Measurements from ENCODE around the gene PRSS21.

Gene PRSS21

GRCh38 chr16:2826591-2827373 is 9.7 kb downstream of the PRSS21 start:
- no peak for DNase-seq

DNA sequence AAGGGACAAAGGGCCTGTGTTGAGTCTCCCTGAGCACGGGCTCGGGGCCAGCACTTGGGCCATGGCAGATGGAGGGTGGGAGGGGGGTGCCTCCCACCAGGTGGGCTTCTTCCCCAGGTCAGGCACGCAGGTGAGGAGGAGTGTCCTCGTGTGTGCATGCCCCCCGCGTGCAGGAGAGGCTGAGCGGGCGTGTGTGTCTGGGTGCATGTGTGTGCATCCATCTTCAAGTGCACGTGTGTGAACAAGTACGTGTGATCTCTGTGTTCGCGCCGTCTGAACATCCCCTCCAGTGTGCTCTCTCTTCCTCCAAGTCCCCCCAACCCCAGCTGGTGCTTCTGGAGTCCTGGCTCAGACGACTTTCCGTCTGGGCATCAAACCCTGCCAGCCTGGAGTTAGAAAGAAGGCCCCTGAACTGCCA is 10.3 kb downstream of the PRSS21 start:
- no peak for DNase-seq

GRCh38 chr16:2827831-2828520 is 10.9 kb downstream of the PRSS21 start:
- DNase-seq, result no peak

DNA sequence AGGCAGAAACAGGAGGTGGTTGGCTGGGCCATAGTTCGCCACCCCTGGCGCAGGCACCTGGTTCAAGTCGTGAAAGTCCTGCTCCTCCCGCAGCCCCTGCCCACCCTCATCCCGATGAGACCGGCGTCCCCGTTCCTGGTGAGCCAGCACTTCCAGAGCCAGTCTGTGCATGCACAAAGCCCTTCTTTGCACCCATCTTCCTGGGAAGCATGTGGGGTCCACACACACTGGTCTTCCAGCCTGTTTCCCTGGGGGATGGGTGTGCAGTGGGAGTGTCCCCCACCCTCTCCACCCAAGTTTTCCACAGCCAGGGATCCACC is 11.4 kb downstream of the PRSS21 start:
- DNase-seq, result no peak

DNA sequence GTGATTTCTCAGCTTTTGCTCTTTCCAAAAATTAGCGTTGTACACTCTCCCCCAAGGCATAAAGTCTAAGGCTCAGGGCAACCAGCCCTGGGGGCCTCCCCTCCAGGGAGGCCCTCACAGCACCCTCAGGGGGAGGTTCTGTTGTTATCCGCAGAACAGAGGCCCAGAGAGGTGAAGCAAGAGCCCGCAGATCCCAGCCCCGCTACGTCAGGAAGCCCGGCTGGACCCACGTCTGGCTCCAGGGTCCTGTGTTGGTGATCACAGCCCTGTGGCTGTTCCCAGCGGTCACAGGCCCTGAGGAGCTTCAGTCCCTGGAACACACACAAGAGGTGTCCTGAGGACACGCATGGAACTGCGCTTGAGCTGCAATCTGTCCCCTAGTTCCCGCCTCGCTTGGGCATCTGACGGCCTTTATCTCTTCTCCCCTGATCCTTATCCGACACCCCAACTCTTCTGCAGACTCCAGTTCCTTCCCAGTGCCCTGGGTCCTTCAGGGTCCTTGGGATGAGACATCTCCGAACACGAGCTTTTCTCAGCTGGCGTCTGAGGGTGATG is 11.9 kb downstream of the PRSS21 start:
- no peak for DNase-seq

GRCh38 chr16:2829501-2830354 is 12.7 kb downstream of the PRSS21 start, which contains the start of gene ZG16B:
Gene ZG16B (plus strand): TSS chr16:2830303. CDS start chr16:2830442, 139 bp downstream.
- DNase-seq, result no peak

DNA sequence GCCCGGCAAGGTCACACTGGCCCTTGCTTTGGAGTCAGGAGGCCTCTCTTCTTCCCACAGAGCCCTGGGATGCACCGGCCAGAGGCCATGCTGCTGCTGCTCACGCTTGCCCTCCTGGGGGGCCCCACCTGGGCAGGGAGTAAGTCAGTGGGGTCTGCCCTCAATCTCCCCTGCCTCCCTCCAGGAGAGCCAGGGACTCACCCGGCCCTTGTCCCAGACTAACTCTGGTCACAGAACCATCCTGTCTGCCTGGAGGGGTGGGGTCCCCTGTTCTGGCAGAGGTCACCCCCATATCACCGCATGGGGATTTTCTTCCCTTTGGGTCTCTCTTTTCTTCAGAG is 13.3 kb downstream of the PRSS21 start:
- DNase-seq, result no peak

GRCh38 chr16:2831203-2831602 is 14.2 kb downstream of the PRSS21 start:
- no peak for DNase-seq

- no peak for DNase-seq
Observed at GRCh38 chr16:2833776-2834175, 16.7 kb downstream of the PRSS21 start.

DNA sequence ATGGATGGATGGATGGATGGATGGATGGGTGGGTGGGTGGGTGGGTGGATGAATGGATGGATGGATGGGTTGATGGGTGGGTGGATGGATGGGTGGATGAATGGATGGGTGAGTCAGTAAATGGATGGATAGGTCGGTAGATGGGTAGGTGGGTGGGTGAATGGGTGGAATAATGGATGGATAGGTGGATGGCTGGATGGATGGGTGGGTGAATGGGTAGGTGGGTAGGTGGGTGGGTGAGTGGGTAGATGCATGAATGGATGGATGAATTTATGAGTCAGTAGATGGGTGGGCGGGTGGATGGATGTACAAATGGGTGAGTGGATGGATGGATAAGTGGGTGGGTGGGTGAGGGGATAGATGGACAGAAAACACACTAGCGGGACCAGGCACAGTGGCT is 17.9 kb downstream of the PRSS21 start:
- no peak for DNase-seq

DNA sequence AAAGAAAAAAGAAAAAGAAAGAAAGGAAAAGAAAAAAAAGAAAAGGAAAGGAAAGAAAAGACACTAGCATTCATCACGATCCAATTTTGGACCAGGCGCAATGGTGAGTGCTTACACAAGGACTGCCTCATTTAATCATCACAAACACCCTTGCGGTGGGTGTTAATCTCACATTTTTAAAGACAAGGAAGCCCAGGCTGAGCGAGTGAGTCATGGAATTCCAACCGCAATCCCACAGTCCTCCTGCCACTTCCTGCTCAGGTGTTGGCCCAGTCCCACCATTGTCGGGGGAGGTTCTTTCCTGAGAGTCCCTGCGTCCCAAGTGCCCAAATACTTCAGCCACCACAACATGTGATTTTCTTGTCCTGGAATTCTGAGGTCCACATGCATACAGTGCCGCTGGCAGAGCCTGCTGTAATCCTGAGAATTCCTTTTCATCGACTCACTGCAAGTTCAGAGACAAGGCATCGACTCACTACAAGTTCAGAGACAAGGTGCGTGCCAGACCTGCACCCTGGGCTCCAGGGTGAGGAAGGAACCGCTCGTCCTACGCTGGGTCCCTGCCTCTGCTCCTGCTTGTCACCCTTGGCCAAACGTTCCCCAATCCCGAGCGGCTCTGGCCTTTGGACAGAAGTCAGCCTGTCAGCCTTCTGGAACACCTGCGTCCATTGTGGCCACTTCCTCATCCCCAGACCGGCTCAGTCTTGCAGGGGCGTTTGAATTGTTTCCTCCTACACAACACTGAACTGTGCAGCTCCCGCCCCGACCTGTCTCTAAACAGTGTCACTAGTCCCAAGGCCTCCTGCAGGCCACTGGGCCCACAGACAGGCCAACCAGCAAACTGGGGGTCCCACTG is 18.8 kb downstream of the PRSS21 start:
- DNase-seq, result no peak

GRCh38 chr16:2836646-2837508 is 19.8 kb downstream of the PRSS21 start:
- no peak for DNase-seq

DNA sequence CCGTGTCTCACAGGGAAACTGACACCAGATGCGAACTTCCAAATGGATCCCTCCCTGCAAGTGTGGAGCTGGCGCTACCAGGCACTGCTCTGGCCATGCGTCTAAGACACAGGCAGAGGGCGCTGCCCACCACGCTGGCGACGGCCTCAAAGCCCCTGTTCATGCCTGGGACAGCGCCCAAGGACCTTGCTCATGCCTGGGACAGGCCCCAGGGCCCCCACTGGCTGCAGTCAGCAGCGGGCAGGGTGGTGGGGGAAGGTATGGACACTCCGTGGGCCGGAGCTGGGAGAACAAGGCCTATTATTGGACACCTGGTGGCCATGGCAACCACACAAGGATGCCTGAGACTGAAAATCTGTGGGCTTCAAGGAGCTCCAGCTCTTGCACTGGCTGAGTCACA is 21.9 kb downstream of the PRSS21 start:
- no peak for DNase-seq

- no peak for DNase-seq
Observed at GRCh38 chr16:2839650-2840450, 22.8 kb downstream of the PRSS21 start.

GRCh38 chr16:2840914-2841313 is 23.9 kb downstream of the PRSS21 start:
- no peak for DNase-seq

DNA sequence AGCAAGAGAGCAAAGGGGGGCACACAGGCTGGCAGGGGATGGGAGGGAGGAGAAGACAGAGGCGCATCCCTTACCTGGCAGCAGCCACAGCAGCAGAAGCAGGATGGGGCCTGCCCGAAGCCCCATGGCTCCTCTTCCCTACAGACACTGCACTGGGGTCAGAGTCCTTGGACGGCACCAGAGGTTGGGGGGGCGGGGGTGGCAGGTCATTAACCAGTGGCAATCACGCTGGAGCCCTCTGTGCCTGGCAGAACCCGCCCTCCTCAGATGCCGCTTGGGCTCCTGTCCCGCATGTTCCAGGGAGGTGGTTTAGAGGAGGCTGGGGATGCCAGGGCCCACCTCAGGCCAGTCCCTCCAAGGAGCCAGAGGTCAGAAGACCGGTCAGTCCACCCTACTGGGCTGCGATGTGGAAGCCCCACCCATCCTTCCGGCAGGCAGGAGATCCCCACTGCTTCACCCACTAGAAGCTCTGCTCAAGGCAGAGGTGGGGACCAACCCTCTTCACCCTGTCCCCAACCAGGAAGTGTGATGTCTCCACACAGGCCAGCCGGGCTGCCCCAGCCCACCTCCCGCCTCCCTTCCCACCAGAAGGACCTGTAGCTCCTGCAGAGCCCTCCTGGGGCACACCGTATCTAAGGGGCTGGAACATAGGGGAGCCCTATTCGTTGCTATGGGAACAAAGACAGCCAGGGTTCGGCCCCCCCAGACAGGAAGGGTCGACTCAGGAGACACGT is 24.7 kb downstream of the PRSS21 start:
- DNase-seq, result no peak

DNA sequence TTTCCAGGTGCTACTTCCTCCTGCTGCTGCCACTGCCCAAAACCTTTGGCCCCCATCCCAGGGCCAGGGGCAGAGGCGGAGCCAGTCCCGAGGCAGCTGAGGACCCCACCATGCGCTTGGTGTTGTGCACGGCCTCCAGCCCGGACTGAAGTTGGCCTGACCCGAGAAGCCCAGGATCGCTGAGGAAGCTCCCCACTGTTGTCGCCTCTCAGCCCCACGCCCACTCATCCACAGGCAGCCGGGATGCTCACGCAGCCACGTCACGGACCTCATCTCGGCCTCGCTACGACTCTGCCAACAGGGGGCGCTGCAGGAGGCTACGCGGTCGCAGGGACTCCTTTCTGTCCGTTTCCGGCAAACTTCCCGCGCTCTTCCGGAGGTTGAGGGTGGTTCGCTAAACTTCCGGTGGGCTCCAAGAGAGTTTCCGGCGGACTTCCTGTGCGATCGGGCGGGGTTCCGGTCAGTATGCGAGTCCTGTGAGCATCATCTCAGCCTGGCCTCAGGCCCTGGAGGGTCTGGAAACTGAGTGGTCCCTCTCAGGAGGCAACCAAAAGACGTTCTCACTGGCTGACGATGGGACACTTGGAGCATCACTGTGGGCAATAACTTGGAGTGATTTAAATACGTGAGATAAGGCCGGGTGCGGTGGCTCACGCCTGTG is 25.4 kb downstream of the PRSS21 start:
- DNase-seq, result no peak

DNA sequence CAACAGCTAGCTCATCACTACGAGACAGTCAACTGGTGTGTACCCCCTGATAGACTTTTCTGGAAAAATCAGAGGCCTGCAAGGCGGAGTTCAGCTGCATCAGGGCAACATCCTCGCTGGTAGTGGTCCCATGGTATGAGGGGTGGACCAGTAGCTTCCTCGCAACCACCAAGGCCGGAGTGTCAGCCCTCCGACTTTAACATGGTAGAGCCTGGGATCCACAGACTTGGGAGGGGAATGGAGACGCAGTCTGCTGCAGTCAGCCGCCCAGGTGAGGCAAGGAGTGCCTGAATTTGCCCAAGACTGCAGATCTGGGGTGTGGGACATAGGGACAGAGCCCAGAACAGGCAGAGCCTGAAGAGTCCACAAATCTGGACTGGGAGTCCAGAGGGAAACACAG is 26.5 kb downstream of the PRSS21 start:
- DNase-seq, result no peak

GRCh38 chr16:2845116-2845515 is 28.1 kb downstream of the PRSS21 start:
- no peak for DNase-seq

All from NCI-H748 treated with DMSO at 0.1 percent for 48 hours (cell line).